ENCODE data around the gene NR1D1. TPM values are rescaled to one million over a fixed set of nuclear protein-coding genes. Genes with fewer than 3 reads are reported as not detected.
A peak's percentile ranks its signal among the peaks of the same experiment; 100 is the strongest.

The NR1D1 gene
- total and polyA plus RNA-seq, 2 of the 13 experiments (the other 11 are each of a cell fraction or from before 2014, with no cell fraction given): 2.1 to 2.7 TPM

DNA sequence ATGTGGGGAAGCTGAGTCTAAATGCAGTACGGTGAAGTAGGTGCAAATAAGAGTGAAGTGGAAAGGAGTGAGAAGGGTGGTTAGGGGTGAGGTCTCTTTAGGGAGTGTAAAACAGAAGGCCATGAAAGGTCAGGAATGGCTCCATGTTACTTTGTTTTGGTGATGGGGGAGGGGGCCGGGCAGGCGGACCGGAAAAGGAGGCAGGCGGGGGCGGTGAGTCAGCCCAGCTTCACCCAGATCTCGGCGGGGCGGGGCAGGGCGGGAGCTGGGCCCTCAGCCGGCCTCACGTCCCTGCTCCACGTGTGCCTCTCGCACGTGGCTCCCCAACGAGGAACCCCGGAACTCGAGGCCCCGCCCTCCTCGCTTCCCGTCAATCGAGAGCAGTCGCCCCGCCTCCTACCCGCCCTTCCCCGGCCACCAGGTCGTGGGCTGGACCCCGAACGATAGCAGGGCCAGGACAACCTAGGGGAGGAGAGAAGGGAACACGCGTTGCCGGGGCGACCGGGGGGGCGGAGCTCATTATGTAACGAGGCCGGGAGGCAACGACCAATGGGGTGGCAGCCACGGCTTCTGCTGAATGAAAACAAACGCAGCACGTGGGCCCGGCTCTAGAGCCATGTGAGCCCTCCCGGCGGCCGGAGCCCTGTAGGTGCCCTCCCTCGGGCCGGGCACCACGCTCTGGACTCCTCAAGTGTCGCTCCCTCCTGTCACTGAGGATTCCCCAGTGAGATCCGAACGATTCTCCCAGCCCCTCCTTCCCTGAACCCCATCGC lies 1.4 kb downstream of the NR1D1 start (continued):
- TF ChIP-seq HNF4G (IDR thresholded peaks at IDR 0.05; ENCODE audit: borderline replicate concordance, low read depth, low read length) (peak; percentile 33; the same call in 1 of the 2 replicates), HNF4G (CRISPR knock-in tag; IDR thresholded peaks at IDR 0.05; ENCODE audit: borderline replicate concordance, low read depth) (peak; percentile 54; the same call in 1 of the 2 replicates), ZNF792 (CRISPR knock-in tag; IDR thresholded peaks at IDR 0.05) (peak; percentile 98), PRMT3 (CRISPR knock-in tag; IDR thresholded peaks at IDR 0.05; ENCODE audit: borderline replicate concordance, low read depth) (peak; percentile 96), FLYWCH1 (CRISPR knock-in tag; IDR thresholded peaks at IDR 0.05) (no peak), ZSCAN12 (CRISPR knock-in tag; IDR thresholded peaks at IDR 0.05) (0 out of 2 replicates have a peak, but pooled peaks have one; percentile 60), KDM5B (CRISPR knock-in tag; IDR thresholded peaks at IDR 0.05; ENCODE audit: borderline replicate concordance) (peak; percentile 94), ZNF570 (CRISPR knock-in tag; IDR thresholded peaks at IDR 0.05; ENCODE audit: borderline replicate concordance) (0 out of 2 replicates have a peak, but pooled peaks have one; percentile 67), TAF1 (CRISPR knock-in tag; IDR thresholded peaks at IDR 0.05) (peak; percentile 52; the same call in 1 of the 2 replicates), NFATC3 (CRISPR knock-in tag; IDR thresholded peaks at IDR 0.05) (peak; percentile 92), FOXA3 (CRISPR knock-in tag; IDR thresholded peaks at IDR 0.05) (peak; percentile 93), SMARCC2 (IDR thresholded peaks at IDR 0.05) (no peak), ZNF713 (CRISPR knock-in tag; IDR thresholded peaks at IDR 0.05) (peak; percentile 57; the same call in 1 of the 2 replicates)
- TF ChIP-seq, protein P1, sequence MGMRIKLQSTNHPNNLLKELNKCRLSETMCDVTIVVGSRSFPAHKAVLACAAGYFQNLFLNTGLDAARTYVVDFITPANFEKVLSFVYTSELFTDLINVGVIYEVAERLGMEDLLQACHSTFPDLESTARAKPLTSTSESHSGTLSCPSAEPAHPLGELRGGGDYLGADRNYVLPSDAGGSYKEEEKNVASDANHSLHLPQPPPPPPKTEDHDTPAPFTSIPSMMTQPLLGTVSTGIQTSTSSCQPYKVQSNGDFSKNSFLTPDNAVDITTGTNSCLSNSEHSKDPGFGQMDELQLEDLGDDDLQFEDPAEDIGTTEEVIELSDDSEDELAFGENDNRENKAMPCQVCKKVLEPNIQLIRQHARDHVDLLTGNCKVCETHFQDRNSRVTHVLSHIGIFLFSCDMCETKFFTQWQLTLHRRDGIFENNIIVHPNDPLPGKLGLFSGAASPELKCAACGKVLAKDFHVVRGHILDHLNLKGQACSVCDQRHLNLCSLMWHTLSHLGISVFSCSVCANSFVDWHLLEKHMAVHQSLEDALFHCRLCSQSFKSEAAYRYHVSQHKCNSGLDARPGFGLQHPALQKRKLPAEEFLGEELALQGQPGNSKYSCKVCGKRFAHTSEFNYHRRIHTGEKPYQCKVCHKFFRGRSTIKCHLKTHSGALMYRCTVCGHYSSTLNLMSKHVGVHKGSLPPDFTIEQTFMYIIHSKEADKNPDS (CRISPR knock-in tag; IDR thresholded peaks at IDR 0.05): peak; percentile 85
- TF ChIP-seq, protein P2, sequence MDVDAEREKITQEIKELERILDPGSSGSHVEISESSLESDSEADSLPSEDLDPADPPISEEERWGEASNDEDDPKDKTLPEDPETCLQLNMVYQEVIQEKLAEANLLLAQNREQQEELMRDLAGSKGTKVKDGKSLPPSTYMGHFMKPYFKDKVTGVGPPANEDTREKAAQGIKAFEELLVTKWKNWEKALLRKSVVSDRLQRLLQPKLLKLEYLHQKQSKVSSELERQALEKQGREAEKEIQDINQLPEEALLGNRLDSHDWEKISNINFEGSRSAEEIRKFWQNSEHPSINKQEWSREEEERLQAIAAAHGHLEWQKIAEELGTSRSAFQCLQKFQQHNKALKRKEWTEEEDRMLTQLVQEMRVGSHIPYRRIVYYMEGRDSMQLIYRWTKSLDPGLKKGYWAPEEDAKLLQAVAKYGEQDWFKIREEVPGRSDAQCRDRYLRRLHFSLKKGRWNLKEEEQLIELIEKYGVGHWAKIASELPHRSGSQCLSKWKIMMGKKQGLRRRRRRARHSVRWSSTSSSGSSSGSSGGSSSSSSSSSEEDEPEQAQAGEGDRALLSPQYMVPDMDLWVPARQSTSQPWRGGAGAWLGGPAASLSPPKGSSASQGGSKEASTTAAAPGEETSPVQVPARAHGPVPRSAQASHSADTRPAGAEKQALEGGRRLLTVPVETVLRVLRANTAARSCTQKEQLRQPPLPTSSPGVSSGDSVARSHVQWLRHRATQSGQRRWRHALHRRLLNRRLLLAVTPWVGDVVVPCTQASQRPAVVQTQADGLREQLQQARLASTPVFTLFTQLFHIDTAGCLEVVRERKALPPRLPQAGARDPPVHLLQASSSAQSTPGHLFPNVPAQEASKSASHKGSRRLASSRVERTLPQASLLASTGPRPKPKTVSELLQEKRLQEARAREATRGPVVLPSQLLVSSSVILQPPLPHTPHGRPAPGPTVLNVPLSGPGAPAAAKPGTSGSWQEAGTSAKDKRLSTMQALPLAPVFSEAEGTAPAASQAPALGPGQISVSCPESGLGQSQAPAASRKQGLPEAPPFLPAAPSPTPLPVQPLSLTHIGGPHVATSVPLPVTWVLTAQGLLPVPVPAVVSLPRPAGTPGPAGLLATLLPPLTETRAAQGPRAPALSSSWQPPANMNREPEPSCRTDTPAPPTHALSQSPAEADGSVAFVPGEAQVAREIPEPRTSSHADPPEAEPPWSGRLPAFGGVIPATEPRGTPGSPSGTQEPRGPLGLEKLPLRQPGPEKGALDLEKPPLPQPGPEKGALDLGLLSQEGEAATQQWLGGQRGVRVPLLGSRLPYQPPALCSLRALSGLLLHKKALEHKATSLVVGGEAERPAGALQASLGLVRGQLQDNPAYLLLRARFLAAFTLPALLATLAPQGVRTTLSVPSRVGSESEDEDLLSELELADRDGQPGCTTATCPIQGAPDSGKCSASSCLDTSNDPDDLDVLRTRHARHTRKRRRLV (CRISPR knock-in tag; IDR thresholded peaks at IDR 0.05): peak; percentile 83
- TF ChIP-seq, protein P3, sequence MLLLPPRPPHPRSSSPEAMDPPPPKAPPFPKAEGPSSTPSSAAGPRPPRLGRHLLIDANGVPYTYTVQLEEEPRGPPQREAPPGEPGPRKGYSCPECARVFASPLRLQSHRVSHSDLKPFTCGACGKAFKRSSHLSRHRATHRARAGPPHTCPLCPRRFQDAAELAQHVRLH (CRISPR knock-in tag; IDR thresholded peaks at IDR 0.05; ENCODE audit: borderline replicate concordance, low read depth): peak; percentile 98
- TF ChIP-seq, protein P4, sequence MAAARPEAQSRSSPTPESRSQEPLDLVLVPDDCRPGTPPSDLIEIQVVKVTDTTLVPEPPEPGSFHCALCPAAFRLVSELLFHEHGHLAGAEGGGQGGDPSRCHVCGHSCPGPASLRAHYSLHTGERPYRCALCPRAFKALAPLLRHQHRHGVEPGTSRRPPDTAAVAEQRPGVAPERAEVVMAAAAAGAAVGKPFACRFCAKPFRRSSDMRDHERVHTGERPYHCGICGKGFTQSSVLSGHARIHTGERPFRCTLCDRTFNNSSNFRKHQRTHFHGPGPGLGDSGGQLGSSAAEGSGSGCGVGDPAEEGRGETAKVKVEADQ (CRISPR knock-in tag; IDR thresholded peaks at IDR 0.05; ENCODE audit: borderline replicate concordance): peak; percentile 84
- TF ChIP-seq, protein P5, sequence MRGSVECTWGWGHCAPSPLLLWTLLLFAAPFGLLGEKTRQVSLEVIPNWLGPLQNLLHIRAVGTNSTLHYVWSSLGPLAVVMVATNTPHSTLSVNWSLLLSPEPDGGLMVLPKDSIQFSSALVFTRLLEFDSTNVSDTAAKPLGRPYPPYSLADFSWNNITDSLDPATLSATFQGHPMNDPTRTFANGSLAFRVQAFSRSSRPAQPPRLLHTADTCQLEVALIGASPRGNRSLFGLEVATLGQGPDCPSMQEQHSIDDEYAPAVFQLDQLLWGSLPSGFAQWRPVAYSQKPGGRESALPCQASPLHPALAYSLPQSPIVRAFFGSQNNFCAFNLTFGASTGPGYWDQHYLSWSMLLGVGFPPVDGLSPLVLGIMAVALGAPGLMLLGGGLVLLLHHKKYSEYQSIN (CRISPR knock-in tag; IDR thresholded peaks at IDR 0.05; ENCODE audit: borderline replicate concordance): no peak
